ENCODE data around the gene STK32B.

STK32B gene

DNA sequence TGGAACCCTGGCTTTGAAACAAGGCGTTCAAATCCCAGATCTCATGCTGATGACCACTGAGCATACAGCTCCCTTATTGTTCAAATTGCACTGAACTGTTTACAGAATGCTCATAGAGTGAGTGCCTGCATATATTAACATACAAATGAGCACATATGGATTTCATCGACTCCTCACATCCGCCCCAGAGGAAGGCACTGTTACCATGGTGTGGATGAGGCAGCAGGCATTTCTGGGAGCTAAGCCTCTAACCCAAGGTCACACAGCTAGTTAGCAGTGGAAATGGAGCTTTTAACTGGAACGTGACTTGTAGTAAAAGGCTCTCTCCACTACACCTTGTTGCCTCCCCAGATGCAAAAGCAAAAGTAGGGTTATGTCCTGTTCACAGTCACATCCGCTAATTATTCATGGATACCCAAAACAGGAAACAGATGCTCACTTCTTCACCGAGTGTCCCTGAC is 289.7 kb downstream of the STK32B start:
- no peak for TF ChIP-seq Cebpa-rat (IDR thresholded peaks at IDR 0.05)
- H3K4me2 ChIP-seq, result peak overlapping the region; percentile 63
- no peak overlapping the region for H3K9ac ChIP-seq
- H4K20me1 ChIP-seq, result no peaks in the 10 kb centered on the region
- H3K4me3 ChIP-seq, result no peak overlapping the region
- H3K4me1 ChIP-seq, result peaks cover 13% of the 10 kb centered on the region
- no peaks in the 10 kb centered on the region for H3K27me3 ChIP-seq
- H3K9me3 ChIP-seq, result peaks cover 9% of the 10 kb centered on the region
- peaks cover 5% of the 10 kb centered on the region; the same call in 1 of the 2 replicates for H3K36me3 ChIP-seq
- no peak overlapping the region for H3K27ac ChIP-seq

DNA sequence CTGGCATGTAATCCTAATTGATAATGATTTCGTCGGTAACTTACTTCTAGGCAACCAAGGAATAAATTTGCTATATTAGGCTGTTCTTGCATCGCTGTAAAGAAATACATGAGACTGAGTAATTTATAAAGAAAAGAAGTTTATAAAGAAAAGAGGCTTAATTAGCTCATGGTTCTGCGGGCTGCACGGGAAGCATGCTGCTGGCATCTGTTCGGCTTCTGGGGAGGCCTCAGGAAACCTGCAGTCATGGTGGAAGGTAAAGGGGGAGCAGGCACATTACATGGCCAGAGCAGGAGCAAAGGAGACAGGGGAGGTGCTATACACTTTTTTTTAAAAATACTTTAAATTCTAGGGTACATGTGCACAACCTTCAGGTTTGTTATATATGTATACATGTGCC is 290.2 kb downstream of the STK32B start:
- Histone ChIP-seq H3K9ac (no peak overlapping the region), H3K4me1 (peaks cover 13% of the 10 kb centered on the region), H3K9me3 (peaks cover 9% of the 10 kb centered on the region), H3K36me3 (peaks cover 5% of the 10 kb centered on the region; the same call in 1 of the 2 replicates), H3K4me3 (no peak overlapping the region), H3K4me2 (peak overlapping the region; percentile 63), H3K27me3 (no peaks in the 10 kb centered on the region), H3K27ac (no peak overlapping the region), H4K20me1 (no peaks in the 10 kb centered on the region)
- TF ChIP-seq Cebpa-rat (IDR thresholded peaks at IDR 0.05), result no peak

DNA sequence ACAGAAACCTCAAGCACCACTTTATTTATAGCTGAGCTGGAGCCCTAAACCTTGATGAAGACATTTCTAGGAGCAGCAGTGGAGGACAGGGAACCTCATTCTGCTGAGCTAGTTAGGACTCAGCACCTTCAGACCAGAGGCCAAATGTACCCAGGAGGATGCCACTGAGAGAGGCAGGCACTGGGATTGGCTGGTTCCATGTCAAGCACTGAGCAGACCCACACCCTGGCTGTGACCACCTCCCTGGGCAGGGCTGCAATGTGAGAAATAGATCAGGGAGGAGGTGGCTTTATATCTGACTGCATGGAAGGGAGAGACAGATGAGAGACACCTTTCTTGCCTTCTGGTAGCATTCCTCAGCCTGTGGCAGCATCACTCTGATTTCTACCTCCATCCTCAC is 304.6 kb downstream of the STK32B start:
- Histone ChIP-seq H3K4me2 (no peak overlapping the region), H3K27ac (no peak overlapping the region), H3K36me3 (no peaks in the 10 kb centered on the region), H3K9me3 (no peaks in the 10 kb centered on the region), H4K20me1 (0 out of 2 replicates have a peak, but pooled peaks cover 5% of the 10 kb centered on the region), H3K4me3 (no peak overlapping the region), H3K9ac (no peak overlapping the region), H3K27me3 (no peaks in the 10 kb centered on the region), H3K4me1 (no peaks in the 10 kb centered on the region)
- TF ChIP-seq Cebpa-rat (IDR thresholded peaks at IDR 0.05), result no peak

DNA sequence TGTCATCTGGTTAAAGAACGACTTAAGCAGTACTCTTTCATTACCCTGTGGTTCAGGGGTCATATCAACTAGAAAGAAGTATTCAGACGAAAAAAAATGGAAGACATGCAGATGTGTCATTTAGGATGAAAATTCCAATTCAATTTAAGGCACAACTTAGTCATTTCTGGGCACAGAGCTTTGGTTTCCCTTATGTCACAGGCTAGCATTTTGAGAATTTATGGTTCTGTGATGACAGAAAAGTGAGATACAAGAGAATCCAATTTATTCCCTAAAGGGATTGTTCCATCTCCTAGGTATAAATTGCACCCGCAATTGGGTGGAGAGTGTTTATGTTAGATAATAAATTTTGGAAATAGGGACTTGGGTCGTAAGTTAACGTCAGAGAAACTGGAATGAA is 306.6 kb downstream of the STK32B start:
- Histone ChIP-seq H3K27ac (no peak overlapping the region), H3K4me1 (no peaks in the 10 kb centered on the region), H3K9me3 (no peaks in the 10 kb centered on the region), H3K4me2 (no peak overlapping the region), H4K20me1 (peaks cover 16% of the 10 kb centered on the region; the same call in 1 of the 2 replicates), H3K4me3 (no peak overlapping the region), H3K36me3 (no peaks in the 10 kb centered on the region), H3K27me3 (no peaks in the 10 kb centered on the region), H3K9ac (no peak overlapping the region)
- no peak for TF ChIP-seq Cebpa-rat (IDR thresholded peaks at IDR 0.05)

DNA sequence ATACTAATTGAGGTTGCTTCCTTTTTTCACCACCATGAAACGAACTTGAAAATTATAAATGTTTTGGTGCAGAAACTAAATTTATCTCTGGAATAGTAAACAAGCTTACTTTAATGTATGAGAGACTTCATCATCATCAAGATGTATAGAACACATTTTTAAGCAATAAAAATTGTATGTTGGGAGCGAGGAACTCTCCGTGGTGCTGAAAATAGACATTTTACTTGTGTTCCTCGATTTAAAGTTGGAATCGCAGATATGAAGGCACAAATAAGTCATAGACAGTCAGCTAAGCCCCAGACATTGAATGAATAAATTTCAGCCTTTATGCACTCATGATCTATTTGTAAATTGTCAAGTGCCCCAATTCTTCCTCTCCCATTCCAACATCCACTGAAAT is 310.7 kb downstream of the STK32B start:
- Histone ChIP-seq H3K36me3 (no peaks in the 10 kb centered on the region), H3K27ac (no peak overlapping the region), H3K4me3 (no peak overlapping the region), H3K9me3 (no peaks in the 10 kb centered on the region), H4K20me1 (peaks cover 23% of the 10 kb centered on the region; the same call in 1 of the 2 replicates), H3K4me2 (no peak overlapping the region), H3K4me1 (no peaks in the 10 kb centered on the region), H3K27me3 (no peaks in the 10 kb centered on the region), H3K9ac (no peak overlapping the region)
- TF ChIP-seq Cebpa-rat (IDR thresholded peaks at IDR 0.05), result no peak

DNA sequence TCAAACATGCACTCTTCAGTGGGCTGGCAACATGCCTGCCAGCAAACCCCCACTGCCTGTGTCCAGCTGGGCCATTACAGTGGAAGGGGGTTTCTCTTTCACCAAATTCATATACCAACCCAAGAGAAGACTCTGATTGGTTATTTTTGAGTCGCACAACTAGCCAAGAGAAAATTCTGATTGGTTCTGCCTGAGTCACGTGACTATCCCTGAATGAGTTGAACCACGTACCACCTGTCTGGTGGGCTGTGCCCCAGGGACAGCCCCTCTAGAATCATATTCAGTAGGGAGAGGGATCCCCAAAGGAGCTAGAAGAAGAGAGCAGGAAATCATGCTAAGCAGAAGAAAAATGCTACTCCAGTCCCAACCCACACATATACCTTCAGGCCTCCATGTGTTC is 313.1 kb downstream of the STK32B start:
- Histone ChIP-seq H3K4me2 (no peak overlapping the region), H4K20me1 (peaks cover 23% of the 10 kb centered on the region; the same call in 1 of the 2 replicates), H3K27me3 (no peaks in the 10 kb centered on the region), H3K4me3 (no peak overlapping the region), H3K4me1 (no peaks in the 10 kb centered on the region), H3K9ac (no peak overlapping the region), H3K36me3 (no peaks in the 10 kb centered on the region), H3K27ac (no peak overlapping the region), H3K9me3 (no peaks in the 10 kb centered on the region)
- TF ChIP-seq Cebpa-rat (IDR thresholded peaks at IDR 0.05), result no peak

DNA sequence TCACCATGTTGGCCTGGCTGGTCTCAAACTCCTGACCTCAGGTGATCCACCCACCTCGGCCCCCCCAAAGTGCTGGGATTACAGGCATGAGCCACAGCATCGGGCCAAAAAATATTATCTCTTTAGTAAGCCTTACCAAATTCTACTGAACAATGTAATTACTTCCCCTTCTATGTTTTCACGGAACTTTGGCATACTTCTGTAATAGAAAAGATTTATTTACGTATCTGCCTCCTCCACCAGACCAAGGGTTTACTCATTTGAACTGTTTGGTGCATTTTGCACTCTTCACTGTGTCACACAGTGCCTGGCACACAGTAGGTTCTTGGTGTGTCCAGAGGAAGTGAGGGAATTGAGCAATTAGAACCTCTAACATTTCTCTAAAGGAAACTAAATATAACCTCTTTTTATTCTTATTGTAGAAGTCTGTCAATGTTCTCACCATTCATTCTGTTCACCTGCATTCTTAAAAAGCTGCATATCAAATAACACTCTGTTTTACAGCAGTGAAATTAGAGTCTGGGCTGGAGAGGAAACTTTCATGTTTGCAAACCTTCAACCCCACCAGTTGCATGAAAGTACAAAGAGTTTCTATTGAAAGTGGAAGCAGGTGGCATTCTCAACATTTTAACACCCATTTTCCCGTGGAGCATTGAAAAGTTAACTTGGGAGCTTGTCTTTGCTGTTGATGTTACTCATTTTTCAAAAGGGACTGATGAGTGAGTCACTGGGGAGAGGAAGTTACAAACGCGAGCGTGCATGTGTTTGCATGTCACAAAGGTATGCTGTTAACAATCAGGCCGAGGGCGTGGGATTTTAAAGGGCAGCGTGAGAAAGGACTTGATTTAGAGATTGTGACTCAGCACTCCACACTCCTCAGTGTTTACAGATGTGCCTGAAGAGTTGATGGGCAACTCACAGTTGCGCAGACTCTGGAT is 314.1 kb downstream of the STK32B start:
- no peak overlapping the region for H3K4me3 ChIP-seq
- no peak overlapping the region for H3K27ac ChIP-seq
- no peaks in the 10 kb centered on the region for H3K4me1 ChIP-seq
- H3K9ac ChIP-seq, result no peak overlapping the region
- peaks cover 23% of the 10 kb centered on the region; the same call in 1 of the 2 replicates for H4K20me1 ChIP-seq
- H3K36me3 ChIP-seq, result no peaks in the 10 kb centered on the region
- no peaks in the 10 kb centered on the region for H3K9me3 ChIP-seq
- TF ChIP-seq Cebpa-rat (IDR thresholded peaks at IDR 0.05), result no peak
- H3K27me3 ChIP-seq, result no peaks in the 10 kb centered on the region
- H3K4me2 ChIP-seq, result no peak overlapping the region

DNA sequence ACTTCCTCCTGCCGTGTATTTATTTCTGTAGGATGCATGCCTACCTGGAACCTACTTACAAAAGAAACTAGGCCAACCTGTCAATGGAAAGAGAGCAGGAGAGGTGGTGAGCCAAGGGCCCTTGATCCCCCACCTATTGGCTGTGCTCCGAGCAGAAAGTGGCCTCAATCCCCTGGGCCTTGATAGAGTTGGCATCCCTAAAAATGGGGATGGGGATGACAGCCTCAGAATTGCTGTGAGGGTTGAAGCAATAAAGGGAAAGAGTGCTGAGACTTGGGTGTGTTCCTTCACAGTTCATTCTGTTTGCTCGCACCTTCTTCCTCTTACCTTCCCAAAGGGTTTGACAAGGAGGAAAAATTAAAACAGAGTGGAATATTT is 314.7 kb downstream of the STK32B start:
- no peak overlapping the region for H3K27ac ChIP-seq
- no peak overlapping the region for H3K4me2 ChIP-seq
- peaks cover 17% of the 10 kb centered on the region; the same call in 1 of the 2 replicates for H4K20me1 ChIP-seq
- no peak overlapping the region for H3K4me3 ChIP-seq
- no peaks in the 10 kb centered on the region for H3K4me1 ChIP-seq
- H3K27me3 ChIP-seq, result no peaks in the 10 kb centered on the region
- no peak overlapping the region for H3K9ac ChIP-seq
- H3K36me3 ChIP-seq, result no peaks in the 10 kb centered on the region
- no peaks in the 10 kb centered on the region for H3K9me3 ChIP-seq
- no peak for TF ChIP-seq Cebpa-rat (IDR thresholded peaks at IDR 0.05)

DNA sequence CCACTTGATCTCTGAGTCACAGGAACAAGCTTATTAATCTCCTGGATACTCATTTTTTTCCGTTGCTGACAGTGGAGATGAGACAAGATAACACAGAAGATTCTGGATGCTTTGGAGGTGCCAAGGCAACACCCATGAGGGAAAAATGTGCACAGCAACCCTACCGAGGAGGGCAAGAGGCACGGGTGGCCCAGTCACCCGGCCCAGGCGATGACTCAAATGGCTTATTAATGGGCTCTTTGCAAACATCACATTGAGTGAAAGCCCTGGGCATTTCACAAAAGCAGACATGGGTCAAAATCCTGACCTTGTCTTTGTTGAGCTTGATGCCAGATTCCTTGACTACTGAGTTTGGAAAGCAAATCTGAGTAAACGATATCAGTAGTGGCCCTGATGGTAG is 315.1 kb downstream of the STK32B start:
- no peaks in the 10 kb centered on the region for H3K4me1 ChIP-seq
- H3K27ac ChIP-seq, result no peak overlapping the region
- no peak overlapping the region for H3K4me2 ChIP-seq

DNA sequence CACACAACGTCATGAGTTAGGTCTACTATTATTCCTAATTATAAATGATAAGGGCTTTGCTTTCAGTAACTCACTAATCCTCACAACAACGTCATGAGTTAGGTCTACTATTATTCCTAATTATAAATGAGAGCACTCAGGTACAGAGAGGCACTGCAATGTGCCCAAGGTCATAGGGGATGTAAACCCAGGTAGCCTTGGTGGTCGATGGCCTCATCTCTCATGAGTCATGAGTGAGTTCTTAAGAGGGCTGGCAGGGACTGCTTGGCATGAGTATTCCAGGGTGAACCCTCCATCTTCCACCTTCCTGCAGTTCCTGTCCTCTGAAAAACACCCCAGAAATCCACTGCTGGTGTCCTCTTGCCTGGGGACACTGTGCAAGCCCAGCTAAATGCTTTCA is 317.1 kb downstream of the STK32B start:
- no peak for TF ChIP-seq Cebpa-rat (IDR thresholded peaks at IDR 0.05)
- H3K4me1 ChIP-seq, result no peaks in the 10 kb centered on the region
- no peaks in the 10 kb centered on the region for H3K27me3 ChIP-seq
- no peaks in the 10 kb centered on the region for H3K9me3 ChIP-seq
- H3K36me3 ChIP-seq, result no peaks in the 10 kb centered on the region
- H4K20me1 ChIP-seq, result 0 out of 2 replicates have a peak, but pooled peaks cover 7% of the 10 kb centered on the region
- no peak overlapping the region for H3K27ac ChIP-seq
- H3K4me2 ChIP-seq, result no peak overlapping the region
- H3K4me3 ChIP-seq, result no peak overlapping the region
- H3K9ac ChIP-seq, result no peak overlapping the region

More for the DNA sequence above, 315.1 kb downstream of the STK32B start:
- H3K9ac ChIP-seq, result no peak overlapping the region
- no peak for TF ChIP-seq Cebpa-rat (IDR thresholded peaks at IDR 0.05)
- no peaks in the 10 kb centered on the region for H3K27me3 ChIP-seq
- H3K9me3 ChIP-seq, result no peaks in the 10 kb centered on the region
- no peaks in the 10 kb centered on the region for H3K36me3 ChIP-seq
- no peak overlapping the region for H3K4me3 ChIP-seq
- H4K20me1 ChIP-seq, result peaks cover 13% of the 10 kb centered on the region; the same call in 1 of the 2 replicates
